ENCODE measurements around the gene SEMA3A.

DNA sequence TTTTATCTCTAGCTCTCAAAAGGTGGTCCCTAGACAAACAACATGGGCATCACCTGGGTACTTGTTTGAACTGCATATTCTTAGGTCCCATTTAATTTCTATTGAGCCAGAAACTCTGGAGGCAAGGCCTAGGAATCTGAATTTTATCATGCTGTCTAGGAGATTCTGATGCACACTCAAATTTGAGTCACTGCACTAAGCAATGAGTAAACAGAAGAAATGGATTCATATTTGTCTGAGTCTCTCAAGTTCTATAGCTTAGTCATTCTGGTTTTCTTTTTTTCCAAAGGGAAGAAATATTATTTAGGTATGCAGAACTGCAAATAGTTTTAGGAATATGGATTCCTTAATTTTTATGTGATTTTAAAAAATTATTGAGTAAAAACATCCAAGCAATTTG lies 185.5 kb downstream of the SEMA3A start:
- TF ChIP-seq, protein P1, sequence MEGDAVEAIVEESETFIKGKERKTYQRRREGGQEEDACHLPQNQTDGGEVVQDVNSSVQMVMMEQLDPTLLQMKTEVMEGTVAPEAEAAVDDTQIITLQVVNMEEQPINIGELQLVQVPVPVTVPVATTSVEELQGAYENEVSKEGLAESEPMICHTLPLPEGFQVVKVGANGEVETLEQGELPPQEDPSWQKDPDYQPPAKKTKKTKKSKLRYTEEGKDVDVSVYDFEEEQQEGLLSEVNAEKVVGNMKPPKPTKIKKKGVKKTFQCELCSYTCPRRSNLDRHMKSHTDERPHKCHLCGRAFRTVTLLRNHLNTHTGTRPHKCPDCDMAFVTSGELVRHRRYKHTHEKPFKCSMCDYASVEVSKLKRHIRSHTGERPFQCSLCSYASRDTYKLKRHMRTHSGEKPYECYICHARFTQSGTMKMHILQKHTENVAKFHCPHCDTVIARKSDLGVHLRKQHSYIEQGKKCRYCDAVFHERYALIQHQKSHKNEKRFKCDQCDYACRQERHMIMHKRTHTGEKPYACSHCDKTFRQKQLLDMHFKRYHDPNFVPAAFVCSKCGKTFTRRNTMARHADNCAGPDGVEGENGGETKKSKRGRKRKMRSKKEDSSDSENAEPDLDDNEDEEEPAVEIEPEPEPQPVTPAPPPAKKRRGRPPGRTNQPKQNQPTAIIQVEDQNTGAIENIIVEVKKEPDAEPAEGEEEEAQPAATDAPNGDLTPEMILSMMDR (IDR thresholded peaks at IDR 0.05), result no peak
- TF ChIP-seq POLR2AphosphoS5 (IDR thresholded peaks at IDR 0.05) (no peak), POLR2A (IDR thresholded peaks at IDR 0.05) (no peak)

All from breast epithelium (tissue), 3 donors.